GM21619 (cell line): ENCODE results near the gene WFDC8.
"Not testable (repeated sequence)": the region's sequence is repeated elsewhere in the genome, so short reads cannot be mapped to it uniquely, and the experiment has no call there.

Experiments
- ATAC-seq: cut with Tn5 transposase; IDR thresholded peaks from one replicate; pipeline ENCODE4 v1.9.1; 2021; ENCODE audit not compliant: unreplicated experiment

WFDC8 gene

GRCh38 chr20:45579184-45579583 lies at the start of gene WFDC8:
WFDC8 (minus strand) TSS chr20:45579284; CDS start chr20:45579247, 37 bp downstream.
- no peak for ATAC-seq

GRCh38 chr20:45626540-45626939 lies 47.5 kb upstream of the WFDC8 start:
- ATAC-seq = no peak

- no peak for ATAC-seq
Measured at GRCh38 chr20:45621593-45621992, 42.5 kb upstream of the WFDC8 start.

GRCh38 chr20:45617591-45617990 lies 38.5 kb upstream of the WFDC8 start:
- ATAC-seq = no peak

- no peak for ATAC-seq
Measured at GRCh38 chr20:45612314-45612713, 33.2 kb upstream of the WFDC8 start.

- ATAC-seq = no peak
Measured at GRCh38 chr20:45611054-45611453, 32.0 kb upstream of the WFDC8 start.

GRCh38 chr20:45607810-45608209 lies 28.7 kb upstream of the WFDC8 start:
- ATAC-seq = no peak

DNA sequence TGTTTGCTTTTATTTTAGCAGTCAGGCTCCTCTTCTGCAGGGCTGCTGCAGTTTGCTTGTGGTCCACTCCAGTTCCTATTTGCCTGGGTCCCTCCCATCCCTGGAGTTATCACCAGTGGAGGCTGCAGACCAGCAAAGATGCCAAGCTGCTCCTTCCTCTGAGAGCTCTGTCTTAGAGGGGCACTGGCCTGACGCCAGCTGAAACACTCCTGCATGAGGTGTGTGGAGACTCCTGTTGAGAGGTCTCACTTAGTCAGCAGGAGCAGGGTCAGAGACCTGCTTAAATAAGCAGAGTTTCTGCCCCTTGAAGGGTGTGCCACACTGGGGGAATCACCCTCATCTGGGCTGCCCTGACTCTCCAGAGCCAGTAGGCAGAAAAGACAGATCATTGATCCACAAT lies 16.2 kb upstream of the WFDC8 start:
- no peak for ATAC-seq

DNA sequence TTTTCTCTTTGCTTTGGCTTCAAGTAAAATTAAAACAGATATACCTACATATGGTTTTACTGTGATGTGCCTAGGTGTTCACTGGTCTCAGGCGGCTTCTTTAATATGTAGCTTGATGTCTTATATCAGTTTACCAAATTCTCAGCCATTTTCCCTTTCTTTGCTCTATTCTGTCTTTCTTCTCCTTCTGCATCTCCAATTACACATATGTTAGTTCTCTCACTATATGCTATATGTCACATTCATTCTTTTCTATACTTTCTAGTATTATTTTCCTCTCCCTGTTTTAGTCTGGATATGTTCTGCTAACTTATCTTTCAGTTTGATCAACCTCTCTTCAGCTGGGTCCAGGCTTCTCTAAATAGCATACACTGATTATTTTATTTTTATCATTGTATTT lies 14.4 kb upstream of the WFDC8 start:
- ATAC-seq = no peak

DNA sequence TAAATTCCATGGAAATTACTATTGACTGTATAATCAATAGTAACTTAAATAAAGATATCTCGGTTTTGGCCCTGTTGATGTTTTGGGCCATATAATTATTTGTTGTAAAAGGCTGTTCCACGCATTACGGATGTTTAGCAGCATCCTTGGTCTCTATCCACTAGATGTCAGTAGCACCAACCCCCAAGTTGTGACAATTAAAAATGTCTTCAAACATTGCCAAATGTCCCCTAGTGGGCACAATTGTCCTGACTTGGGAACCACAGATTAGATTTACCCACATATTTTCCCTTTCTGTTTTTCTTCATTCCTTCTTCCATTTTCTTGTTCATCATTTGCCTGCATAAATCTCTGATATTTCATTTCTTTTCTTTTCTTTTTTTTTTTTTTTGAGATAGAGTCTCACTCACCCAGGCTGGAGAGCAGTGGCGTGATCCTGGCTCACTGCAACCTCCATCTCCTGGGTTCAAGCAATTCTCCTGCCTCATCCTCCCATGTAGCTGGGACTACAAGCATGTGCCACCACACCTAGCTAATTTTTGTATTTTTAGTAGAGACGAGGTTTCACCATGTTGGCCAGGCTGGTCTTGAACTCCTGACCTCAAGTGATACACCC lies 13.6 kb upstream of the WFDC8 start:
- no peak for ATAC-seq

- ATAC-seq = no peak
Measured at GRCh38 chr20:45589725-45590124, 10.6 kb upstream of the WFDC8 start.

- no peak for ATAC-seq
Measured at GRCh38 chr20:45588800-45589199, 9.7 kb upstream of the WFDC8 start.

GRCh38 chr20:45585986-45586385 lies 6.9 kb upstream of the WFDC8 start:
- ATAC-seq = not testable (repeated sequence)

- not testable (repeated sequence) for ATAC-seq
Measured at GRCh38 chr20:45584294-45584693, 5.2 kb upstream of the WFDC8 start.

DNA sequence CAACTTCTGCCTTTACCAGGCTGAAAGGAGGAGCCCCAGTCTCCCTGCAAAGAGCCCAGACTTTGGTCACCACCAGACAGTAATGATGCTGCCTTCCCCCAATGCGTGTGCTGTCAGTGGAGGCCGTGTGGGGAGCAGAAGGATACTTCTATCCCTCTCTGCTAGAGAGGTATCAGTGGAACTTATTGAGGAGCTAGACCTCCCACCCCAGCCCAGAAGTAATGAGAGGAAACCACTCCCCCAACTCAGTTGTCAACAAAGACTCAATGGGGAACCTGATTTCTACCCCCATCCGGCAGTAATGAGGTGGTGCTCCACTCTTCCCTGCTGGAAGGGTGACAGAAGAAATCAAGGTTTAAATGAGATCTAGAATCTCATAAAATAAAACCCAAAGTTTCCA lies 4.4 kb upstream of the WFDC8 start:
- no peak for ATAC-seq

DNA sequence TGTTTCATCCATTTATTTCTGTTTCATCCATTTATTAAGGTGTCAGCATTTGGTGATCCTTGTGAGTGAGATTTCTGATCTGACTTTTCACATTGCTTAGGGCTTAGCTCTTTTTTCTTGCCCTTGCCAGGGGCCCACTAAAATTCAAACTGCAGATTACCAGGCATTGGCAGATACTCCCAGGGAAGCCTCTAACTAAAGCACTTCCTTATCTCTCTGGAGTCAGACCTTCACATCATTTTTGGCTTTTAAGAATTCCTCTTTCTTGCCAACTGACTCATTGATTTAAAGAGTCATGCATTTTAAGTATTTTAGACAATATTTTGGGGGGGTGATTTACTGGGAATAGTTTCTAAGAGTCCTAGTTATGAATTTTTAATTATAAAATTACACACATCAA lies 2.6 kb upstream of the WFDC8 start:
- no peak for ATAC-seq

DNA sequence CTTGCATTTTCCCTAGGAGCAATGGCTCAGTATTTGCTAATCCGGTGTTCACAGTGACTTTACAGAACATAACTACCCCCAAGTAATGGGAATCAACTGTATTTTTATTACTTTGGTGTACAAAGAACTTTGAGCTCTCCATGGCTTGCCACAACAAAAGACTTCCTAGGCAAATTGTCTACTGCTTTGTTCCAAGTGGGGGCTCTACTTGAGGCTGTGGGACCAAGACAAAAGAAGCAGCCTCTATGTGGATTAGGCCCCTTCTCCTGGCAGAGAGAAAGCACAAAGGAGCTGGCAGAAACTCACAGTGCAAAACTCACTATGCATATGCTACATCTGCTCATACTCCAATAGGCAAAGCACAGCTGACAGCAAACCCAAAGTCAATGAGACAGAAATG lies 853 bp downstream of the WFDC8 start:
- no peak for ATAC-seq

DNA sequence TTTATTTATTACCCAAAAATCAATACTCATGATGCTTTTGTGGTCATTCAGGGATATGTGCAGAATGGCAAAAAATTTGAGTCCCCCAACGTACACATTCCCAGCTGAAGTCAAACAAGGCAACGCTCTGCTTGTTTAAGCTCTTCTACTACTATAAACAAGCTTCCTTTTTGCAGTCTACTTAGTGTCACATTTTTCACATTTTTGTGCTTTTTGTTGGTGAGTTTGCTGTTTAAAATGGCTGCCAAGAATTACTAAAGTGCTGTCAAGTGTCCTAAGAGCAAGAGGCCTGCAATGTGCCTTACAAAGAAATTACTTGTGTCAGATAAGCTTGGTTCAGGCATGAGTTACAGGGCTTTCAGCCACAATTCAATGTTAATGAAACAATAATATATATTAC lies 2.1 kb downstream of the WFDC8 start:
- ATAC-seq = no peak

GRCh38 chr20:45575931-45576330 lies 3.2 kb downstream of the WFDC8 start:
- ATAC-seq = no peak

DNA sequence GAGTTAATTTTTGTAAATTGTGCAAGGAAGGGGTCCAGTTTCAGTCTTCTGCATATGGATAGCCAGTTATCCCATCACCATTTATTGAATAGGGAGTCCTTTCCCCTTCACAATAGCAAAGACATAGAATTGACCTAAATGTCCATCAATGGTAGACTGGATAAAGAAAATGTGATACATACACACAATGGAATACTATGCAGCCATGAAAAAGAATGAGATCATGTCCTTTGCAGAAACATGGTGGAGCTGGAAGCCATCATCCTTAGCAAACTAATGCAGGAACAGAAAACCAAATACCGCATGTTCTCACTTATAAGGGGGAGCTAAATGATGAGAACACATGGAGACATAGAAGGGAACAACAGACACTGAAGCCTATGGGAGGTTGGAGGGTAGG lies 9.4 kb downstream of the WFDC8 start:
- ATAC-seq = not testable (repeated sequence)

- ATAC-seq = no peak
Measured at GRCh38 chr20:45564760-45565276, 14.3 kb downstream of the WFDC8 start.

GRCh38 chr20:45555198-45555597 lies 23.9 kb downstream of the WFDC8 start:
- no peak for ATAC-seq

DNA sequence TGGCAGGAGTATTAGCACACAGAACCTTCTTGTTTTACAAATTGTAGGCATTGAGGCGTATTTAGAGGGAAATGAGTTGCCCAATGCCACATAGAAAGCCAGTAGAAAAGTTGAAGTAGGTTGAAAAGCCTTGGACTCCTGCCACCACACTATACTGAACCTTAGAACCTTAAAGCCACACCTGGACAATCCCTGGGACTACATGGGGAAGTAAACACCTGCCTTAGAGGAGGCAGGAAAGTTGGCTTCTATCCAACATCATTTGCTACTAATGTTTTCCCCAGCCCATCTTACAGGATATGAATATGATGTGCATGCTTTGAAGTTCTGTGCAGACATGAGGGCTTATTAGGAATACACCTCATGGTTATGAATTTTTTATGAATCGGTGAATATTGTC lies 26.6 kb downstream of the WFDC8 start:
- ATAC-seq = no peak
